Hepatocyte (in vitro differentiated cells): ENCODE data around the gene DIRAS3.

ENCODE experiments used
- CTCF ChIP-seq: fragments of 200-600 bp; sonication (generic); IDR thresholded peaks from 2 replicates; pipeline ENCODE4 v1.5.1; 2016; ENCODE audit warnings: antibody characterized with exemption, mild to moderate bottlenecking; ENCODE audit not compliant: poor library complexity
- EZH2phosphoT487 ChIP-seq: fragments of 200-600 bp; sonication (generic); IDR thresholded peaks from one replicate; pipeline ENCODE4 v1.6.1; 2018; ENCODE audit warnings: antibody characterized with exemption, mild to moderate bottlenecking, low read depth, moderate library complexity; ENCODE audit not compliant: unreplicated experiment, severe bottlenecking

GRCh38 chr1:68057050-68057449 lies 6.6 kb upstream of the DIRAS3 start:
- TF ChIP-seq CTCF: no peak
- no peak for TF ChIP-seq EZH2phosphoT487
